Tibial artery (tissue), 4 donors: Measurements from ENCODE around the gene INIP.

ENCODE experiments used
- DNase-seq, 2 donors: peaks; one replicate each; pipeline ENCODE4 v3.0.0-alpha.2; 2019
- H3K27ac ChIP-seq, 2 donors: fragments of 200-600 bp; sonication (generic) in 1 of 2; 1 replicate in 1 of 2; 2 replicates in 1 of 2; pipeline ENCODE4 v1.5.1; 2018 to 2019; ENCODE audit warnings: mild to moderate bottlenecking in 1 of 2
- H3K27me3 ChIP-seq, 2 donors: fragments of 200-600 bp; sonication (generic) in 1 of 2; one replicate each; pipeline versions ENCODE4 v1.5.1 to v1.6.0; 2016 to 2019
- H3K36me3 ChIP-seq, 3 donors: fragments of 200-600 bp; sonication (generic) in 2 of 3; one replicate each; pipeline ENCODE4 v1.5.1; 2016 to 2019; ENCODE audit warnings: mild to moderate bottlenecking in 2 of 3
- H3K4me1 ChIP-seq, 4 donors: fragments of 200-600 bp; sonication (generic) in 2 of 4; 1 replicate in 3 of 4; 2 replicates in 1 of 4; pipeline ENCODE4 v1.5.1; 2016 to 2019
- H3K4me3 ChIP-seq, 2 donors: fragments of 200-600 bp; sonication (generic) in 1 of 2; 1 replicate in 1 of 2; 2 replicates in 1 of 2; pipeline ENCODE4 v1.5.1; 2018 to 2019; ENCODE audit warnings: mild to moderate bottlenecking in 2 of 2
- H3K9me3 ChIP-seq, 3 donors: fragments of 200-600 bp; sonication (generic) in 1 of 3; one replicate each; pipeline ENCODE4 v1.5.1; 2016 to 2019
- CTCF ChIP-seq, 2 experiments: fragments of 200-600 bp in 1 of 2; fragments of 450-650 bp in 1 of 2; IDR thresholded peaks; one replicate each; pipeline ENCODE4 v1.5.1; 2017 to 2019; ENCODE audit warnings: antibody characterized with exemption in 2 of 2, mild to moderate bottlenecking in 1 of 2, moderate library complexity in 1 of 2
- intact Hi-C: fragments of 100-400 bp; cut with DNase I; formaldehyde crosslinking; loops from one replicate; pipeline ENCODE4 v1.15.0; 2023; ENCODE audit warnings: low total_unique reads

Gene INIP

GRCh38 chr9:112717661-112718331, at the start of gene INIP:
TSS of gene INIP (minus strand) at chr9:112718117. CDS start at chr9:112716485, 1,632 bp downstream.
- intact Hi-C loops: loop anchor here (10.0 kb wide), 1 partner anchor 107 kb away; no protein-coding TSS in a partner anchor
- H3K27me3 ChIP-seq: no peaks in the 10 kb centered on the region
- H3K4me3 ChIP-seq: peak within 1 kb of the TSS; percentile 78 to 95
- no peaks in the 10 kb centered on the region for H3K9me3 ChIP-seq
- peak within 1 kb of the TSS; percentile 86 to 92 for H3K27ac ChIP-seq
- TF ChIP-seq CTCF (IDR thresholded peaks at IDR 0.05): peak in 1 of 2 experiments; percentile 24
- peaks cover 0 to 19% (median 9%) of the 10 kb centered on the region in 3 donors for H3K36me3 ChIP-seq
- DNase-seq: peak; percentile 93 to 97
- H3K4me1 ChIP-seq: peaks cover 0 to 20% (median 9%) of the 10 kb centered on the region in 4 donors

GRCh38 chr9:112765281-112765680, 47.4 kb upstream of the INIP start:
- no peak overlapping the region for H3K27ac ChIP-seq
- H3K4me3 ChIP-seq: no peak overlapping the region
- H3K9me3 ChIP-seq: peaks cover 0 to 5% (median 0%) of the 10 kb centered on the region in 3 donors
- intact Hi-C loops: no loop called here
- no peaks in the 10 kb centered on the region for H3K27me3 ChIP-seq
- DNase-seq: no peak
- H3K36me3 ChIP-seq: no peaks in the 10 kb centered on the region
- H3K4me1 ChIP-seq: peaks cover 0 to 10% (median 8%) of the 10 kb centered on the region in 4 donors
- TF ChIP-seq CTCF (IDR thresholded peaks at IDR 0.05): no peak

- Histone ChIP-seq H3K9me3 (peaks cover 0 to 5% (median 0%) of the 10 kb centered on the region in 3 donors), H3K4me1 (peaks cover 0 to 10% (median 8%) of the 10 kb centered on the region in 4 donors), H3K27me3 (no peaks in the 10 kb centered on the region), H3K36me3 (no peaks in the 10 kb centered on the region), H3K4me3 (no peak overlapping the region), H3K27ac (no peak overlapping the region)
- intact Hi-C loops: no loop called here
- DNase-seq: peak in 1 of 2 donors; percentile 35
- TF ChIP-seq CTCF (IDR thresholded peaks at IDR 0.05): no peak
These were observed 46.9 kb upstream of the INIP start for GRCh38 chr9:112764837-112765236.

- peak in 1 of 2 donors; percentile 59 for DNase-seq
- no peak overlapping the region for H3K27ac ChIP-seq
- H3K4me1 ChIP-seq: peaks cover 0 to 10% (median 8%) of the 10 kb centered on the region in 4 donors
- H3K4me3 ChIP-seq: no peak overlapping the region
- intact Hi-C loops: no loop called here
- no peak for TF ChIP-seq CTCF (IDR thresholded peaks at IDR 0.05)
- H3K9me3 ChIP-seq: peaks cover 0 to 5% (median 0%) of the 10 kb centered on the region in 3 donors
- no peaks in the 10 kb centered on the region for H3K27me3 ChIP-seq
- H3K36me3 ChIP-seq: no peaks in the 10 kb centered on the region
These were observed 46.4 kb upstream of the INIP start for GRCh38 chr9:112764344-112764743.

GRCh38 chr9:112762726-112763518, 45.0 kb upstream of the INIP start:
- Histone ChIP-seq H3K27ac (no peak overlapping the region), H3K4me1 (peaks cover 0 to 13% (median 9%) of the 10 kb centered on the region in 4 donors), H3K27me3 (no peaks in the 10 kb centered on the region), H3K4me3 (no peak overlapping the region), H3K36me3 (no peaks in the 10 kb centered on the region), H3K9me3 (peaks cover 0 to 5% (median 0%) of the 10 kb centered on the region in 3 donors)
- intact Hi-C loops: no loop called here
- no peak for DNase-seq
- TF ChIP-seq CTCF (IDR thresholded peaks at IDR 0.05): no peak
